Activated T-helper 1 cell treated with anti-CD3 and anti-CD28 coated beads, Interleukin-2, amount 50 U/mL, for 16 hours (primary cell): ENCODE measurements around the gene LRPAP1.
A peak's percentile ranks its signal among the peaks of the same experiment; 100 is the strongest.
"Not testable (repeated sequence)": the region's sequence is repeated elsewhere in the genome, so short reads cannot be mapped to it uniquely, and the experiment has no call there.

Source experiments
- DNase-seq, 2 donors: peaks; one replicate each; pipeline ENCODE4 v3.0.0-alpha.2; 2020; ENCODE audit warnings: low read depth in 1 of 2, low spot score in 1 of 2

LRPAP1 gene, protein sequence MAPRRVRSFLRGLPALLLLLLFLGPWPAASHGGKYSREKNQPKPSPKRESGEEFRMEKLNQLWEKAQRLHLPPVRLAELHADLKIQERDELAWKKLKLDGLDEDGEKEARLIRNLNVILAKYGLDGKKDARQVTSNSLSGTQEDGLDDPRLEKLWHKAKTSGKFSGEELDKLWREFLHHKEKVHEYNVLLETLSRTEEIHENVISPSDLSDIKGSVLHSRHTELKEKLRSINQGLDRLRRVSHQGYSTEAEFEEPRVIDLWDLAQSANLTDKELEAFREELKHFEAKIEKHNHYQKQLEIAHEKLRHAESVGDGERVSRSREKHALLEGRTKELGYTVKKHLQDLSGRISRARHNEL

DNA sequence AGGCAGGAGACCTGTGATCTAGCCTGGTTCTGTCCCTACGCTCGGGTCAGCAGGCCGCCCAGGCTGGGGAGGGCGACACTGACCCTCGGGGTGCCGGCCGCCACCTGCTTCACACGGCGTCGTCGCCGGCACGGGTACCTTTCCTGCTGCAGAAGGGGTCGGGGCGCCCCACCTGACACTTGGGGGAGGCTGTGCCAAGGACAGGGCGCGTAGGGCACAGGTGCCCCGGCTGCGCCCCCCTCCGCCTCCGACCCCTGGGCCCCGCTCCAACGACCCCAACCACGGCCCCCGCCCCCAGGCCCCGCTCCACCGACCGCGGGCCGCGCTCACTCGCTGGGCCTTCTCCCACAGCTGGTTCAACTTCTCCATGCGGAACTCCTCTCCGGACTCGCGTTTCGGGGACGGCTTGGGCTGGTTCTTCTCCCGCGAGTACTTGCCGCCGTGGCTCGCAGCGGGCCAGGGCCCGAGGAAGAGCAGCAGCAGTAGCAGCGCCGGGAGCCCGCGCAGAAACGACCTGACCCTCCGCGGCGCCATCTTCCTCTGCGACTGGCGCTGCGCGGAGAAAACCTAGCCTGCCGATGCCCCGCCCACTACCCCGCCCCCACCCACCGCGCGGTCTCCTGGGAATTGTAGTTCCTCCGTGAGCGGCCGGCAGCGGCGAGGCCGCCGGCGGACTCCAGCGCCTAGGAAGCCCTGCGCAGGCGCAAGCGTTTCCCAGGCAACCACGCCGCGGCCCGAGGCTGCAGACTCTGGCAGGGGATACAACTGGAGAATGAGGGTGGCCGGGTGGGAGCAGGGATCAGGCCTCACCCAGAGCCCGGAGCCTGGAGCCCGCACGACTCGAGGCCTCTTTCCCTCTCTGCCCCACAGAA is at the start of gene LRPAP1:
Gene LRPAP1, minus strand, starts transcription at position 544 of the 872 bp plus-strand sequence. Its CDS starts 10 bp downstream, at position 534.
- peak; percentile 61 to 82 for DNase-seq

DNA sequence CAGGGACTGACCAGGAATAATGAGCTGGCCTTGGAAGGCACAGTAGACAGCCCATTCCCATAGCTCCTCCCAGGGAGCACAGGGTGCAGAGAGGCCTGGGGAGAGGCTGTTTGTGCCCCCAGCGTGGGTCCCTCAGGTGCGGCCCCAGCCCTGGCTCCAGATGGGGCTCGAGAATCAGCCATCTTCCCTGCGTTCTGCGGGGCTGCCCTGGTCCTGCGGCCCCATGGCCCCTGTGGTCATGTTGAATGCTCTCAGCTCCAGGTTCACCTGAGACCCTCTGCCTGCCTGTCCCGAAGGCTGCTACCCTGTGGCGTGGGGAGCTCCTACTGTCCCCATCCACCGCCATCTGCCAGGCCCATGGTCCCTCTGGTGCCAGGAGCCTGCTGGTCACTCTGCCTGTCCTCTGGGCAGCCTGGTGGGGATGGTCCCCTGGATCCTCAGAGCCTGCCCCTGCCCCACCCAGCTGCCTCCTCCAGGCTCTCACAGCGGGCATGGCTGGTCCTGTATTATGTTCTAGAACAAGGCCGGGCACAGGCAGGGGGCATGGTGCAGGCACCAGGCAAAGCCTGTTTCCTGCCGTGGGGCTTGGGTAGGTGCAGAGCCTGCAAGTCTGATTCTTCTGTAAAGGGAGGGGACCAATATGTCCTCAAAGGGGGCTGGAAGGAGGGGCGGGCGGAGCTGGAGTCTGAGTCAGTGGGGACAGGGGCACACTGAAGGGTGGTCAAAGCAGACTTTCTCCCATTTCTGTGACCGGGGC is 49.3 kb upstream of the LRPAP1 start:
- DNase-seq = not testable (repeated sequence)

DNA sequence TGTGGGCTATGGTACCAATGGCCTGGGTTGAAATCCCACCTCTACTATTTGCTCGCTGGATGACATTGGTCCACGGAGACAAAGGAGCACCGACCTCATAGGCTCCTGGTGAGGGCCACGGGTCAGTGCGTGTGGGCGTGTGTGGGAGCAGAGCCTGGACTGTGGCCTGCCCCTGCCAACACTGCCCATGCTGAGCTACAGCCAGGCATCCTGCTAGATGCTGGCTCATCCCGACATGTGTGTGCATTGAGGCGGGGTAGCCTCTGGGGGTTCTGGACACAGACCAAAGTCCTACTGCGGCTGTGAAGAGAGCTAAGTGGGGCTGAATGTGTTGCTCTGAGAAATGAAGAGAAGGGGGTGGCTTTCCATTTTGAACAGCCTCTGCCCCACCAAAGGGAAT is 48.6 kb upstream of the LRPAP1 start:
- not testable (repeated sequence) for DNase-seq

DNA sequence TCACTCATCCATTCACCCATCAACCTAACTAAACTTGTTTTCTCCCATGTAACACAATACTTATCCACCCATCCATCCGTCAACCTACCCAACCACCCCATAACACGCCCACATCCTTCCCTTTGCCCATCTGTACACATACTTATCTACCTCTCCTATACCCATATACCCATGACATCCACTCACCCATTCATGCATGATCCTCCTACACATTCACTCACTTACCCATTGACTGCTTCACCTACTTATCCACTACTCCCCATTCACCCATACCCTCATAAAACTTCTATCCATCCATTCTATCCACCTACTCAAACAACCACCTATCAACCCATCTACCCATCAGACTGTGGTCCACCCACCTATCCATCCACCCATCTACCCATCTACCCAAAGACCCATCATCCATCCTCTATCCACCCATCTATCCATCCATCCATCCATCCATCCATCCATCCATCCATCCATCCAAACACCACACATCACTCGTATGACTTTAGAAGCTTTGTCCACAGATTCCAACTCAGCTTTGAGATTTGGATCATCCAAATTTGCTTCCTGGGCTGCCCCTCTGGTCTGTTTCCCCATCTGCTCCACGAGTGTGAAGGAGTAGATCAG is 46.4 kb upstream of the LRPAP1 start:
- not testable (repeated sequence) for DNase-seq

DNA sequence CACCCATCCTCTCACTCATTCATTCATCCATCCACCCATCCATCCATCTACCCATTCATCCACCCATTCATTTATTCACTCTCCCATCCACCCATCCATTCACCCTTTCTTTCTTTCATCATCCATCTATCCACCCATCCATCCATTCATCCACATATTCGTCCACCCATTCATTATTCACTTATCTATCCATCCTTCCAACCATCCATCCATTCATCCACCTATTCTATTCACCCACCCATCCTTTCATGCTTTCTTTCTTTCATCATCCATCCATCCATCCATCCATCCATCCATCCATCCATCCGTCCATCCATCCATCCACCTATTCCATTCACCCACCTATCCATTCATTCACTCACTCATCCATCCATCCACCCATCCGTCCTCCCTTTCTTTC is 45.8 kb upstream of the LRPAP1 start:
- DNase-seq = not testable (repeated sequence)

DNA sequence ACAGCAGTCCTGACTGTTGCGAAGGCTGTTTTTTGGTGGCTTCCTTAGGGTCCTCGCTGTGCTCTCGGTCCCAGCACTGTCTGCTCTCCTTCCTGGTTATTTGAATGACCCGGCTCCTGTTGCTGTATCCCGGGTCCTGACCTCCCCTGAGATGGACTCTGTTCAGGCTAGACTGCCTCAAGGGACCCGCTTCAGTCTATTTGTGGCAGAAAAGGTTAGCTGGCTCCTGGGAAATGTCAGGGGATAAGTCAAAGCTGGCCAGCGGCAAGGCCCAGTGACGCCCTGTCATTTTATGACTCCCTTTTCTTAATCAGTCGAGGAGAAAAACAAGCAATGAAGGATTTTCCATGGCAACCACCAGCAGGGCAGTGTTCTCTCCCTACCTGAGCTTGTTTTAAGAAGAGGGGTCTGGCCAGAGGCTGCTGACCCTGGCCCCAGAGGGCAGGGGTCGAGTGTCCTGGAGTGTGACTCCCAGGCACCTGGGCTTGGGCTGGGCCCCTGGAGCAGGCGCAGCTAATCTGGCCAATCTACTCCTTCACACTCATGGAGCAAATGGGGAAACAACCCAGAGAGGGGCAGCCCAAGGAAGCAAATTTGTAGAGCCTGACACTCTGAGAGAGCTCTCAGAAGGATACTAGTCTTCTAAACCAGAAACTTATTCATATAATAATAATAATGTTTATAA is 45.1 kb upstream of the LRPAP1 start:
- not testable (repeated sequence) for DNase-seq

DNA sequence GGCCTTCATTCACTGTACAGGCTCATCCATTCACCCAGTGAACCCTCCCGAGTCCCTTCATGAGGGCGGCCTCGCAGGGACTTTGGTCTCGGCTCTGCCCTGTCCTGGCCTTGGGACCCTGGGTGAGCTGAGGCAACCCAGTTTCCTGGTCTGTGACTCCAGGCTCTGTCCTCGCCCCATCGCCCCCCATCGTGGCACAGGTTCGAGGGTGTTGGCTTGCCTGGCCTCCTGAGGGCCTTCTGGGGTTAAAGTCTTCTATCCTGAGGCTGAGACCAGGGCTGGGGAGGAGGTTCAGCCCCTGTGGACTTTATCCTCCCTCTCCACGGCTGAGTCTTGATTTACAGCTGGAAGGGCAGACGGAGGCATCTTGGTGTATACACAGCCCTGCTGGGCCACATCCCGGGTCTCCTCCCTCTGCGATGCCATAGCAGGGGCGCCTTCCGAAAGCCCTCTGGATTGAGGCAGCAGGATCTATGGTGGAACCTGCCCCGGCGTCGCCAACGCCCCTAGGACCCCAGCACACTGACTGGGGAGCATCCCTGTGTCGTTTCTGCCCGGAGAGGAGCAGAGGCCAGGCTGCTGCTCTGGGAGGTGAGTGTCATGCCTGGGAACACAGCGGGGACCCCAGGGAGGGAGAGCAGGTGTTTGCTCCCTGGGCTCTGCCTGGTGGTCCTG is 44.4 kb upstream of the LRPAP1 start:
- not testable (repeated sequence) for DNase-seq

DNA sequence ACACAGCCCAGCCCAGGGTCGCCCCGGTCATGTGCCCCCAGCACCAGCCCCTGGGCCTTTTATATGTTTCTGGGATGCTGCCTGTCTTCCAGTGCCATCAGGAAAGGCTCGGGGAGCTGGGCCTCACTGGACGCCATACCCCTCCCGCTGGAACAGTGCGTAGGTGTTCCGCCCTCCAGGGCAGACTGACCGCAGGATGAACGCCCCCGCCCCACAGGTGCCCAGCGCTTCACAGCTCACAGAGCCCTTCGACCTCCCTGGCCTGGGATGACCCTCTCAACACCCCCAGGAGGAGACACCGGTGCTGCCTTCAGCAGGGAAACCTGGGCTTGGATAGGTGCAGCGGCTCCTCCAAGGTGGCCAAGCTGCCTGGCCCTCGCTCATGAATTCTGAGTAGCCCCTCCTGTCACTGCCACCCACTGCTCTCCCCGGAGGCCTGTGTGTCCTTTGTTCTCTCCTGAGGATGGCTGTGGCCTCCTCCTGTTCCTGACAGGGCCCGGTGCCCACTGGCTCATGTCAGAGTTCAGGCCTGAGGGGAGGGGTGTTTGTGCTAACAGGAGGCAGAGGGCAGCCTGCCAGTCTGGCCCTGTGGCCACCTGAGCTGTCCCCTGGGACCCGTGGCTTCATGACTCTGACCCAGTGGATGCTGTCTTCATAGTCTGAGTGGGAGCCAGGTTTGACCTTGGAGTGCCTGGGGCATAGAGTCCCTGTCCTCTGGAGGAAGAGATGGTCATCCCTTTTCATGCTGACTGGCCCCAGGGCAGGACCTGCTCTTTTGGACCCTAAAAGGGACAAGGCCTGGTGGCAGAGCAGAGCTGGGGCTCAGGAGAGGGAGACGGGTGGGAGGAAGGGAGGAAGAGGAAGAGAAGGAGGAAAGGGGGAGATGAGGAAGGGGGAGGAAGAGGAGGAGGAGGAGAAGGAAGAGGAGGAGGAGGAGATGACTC is 43.5 kb upstream of the LRPAP1 start:
- DNase-seq = not testable (repeated sequence)

DNA sequence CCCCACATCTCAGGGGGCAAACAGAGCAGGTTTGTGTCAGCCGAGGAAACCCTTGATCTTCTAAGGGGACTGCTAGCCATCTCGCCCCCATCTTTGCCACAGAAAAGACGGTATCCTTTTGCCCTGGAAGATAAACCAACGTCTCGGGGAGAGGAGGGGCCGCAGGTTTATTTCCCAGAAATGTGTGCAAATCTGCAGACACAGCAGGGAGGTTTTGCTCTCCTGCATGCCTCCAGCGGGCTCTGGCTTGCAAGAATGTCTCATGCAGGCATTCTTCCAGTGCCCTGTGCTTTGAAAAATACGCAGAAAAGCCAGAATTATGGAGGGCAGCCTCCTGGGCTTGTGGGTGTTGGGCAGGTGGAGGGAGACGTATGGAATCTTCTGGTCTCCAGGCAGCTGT is 42.6 kb upstream of the LRPAP1 start:
- not testable (repeated sequence) for DNase-seq

DNA sequence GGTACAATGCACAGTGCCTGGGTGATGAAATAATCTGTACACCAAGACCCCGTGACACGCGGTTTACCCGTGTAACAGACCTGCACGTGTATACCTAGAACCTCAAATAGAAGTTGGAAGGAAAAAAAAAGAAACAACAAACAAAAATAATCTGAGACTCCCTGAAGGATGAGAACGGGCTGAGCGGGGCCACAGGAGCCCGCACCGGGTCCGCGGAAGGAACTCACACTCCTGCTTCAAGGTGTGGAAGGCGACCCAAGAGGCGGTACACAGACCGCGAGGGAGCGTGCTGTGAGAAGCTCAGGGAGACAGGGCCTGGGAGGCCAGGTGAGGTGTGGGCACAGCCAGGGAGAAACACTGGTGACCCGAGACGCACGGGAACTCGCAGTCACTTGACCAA is 42.1 kb upstream of the LRPAP1 start:
- DNase-seq = not testable (repeated sequence)

DNA sequence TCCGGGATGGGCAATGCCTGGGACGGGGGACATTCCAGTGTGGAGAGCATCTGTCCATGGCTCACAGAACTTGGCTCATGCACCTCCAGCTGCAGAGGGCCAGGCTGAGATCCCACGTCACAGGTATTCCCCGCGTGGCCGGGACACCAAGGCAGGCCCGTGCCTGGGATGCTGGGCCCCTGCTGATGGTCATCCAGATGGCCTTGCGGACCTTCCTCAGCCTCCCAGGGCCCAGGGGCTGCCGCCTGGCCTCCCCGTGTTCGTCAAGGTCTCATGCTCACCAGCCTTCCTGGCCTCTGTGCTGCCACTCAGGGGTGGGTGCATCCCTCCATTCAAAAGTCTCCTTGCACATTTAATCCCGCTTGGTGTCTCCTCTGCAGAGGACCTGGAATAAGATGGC is 40.9 kb upstream of the LRPAP1 start:
- DNase-seq = no peak

DNA sequence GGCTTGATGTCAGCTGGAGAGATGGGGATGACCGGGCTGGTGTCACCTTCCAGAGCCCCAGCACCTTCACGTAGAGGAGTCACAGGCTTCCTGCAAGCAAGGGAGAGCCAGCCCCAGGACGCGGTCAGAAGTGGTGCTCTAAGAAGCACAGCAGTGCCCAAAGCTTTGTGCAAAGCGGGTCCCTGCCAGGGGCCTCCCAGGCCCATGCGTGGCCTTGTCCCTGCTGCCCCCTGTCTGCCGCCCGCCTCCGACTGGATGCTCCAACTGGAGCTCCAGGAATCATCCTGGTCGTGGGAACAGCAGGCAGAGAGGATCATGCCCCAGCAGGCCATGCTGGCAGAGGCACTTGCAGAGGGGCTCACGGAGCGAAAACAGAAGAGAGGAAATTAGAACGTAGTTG is 40.1 kb upstream of the LRPAP1 start:
- no peak for DNase-seq

DNA sequence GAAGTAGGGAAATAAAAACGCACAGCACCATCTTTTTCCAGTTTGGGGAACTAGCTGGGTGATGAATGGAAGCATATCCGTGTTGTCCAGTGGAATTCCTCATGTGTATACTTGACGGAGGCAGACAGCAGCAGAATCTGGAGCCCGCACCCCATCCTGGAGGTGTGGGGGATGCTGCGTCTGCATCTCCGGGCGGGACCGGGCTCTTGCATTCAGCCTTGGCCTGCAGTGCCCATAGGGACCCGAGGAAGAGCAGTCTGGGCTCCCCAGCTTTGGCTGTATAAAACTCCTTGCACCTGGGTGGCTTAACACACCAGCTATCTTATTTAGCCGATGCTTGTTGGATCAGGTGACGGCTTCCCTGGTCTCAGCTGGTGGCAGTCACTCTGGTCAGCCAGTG is 39.7 kb upstream of the LRPAP1 start:
- DNase-seq = no peak

DNA sequence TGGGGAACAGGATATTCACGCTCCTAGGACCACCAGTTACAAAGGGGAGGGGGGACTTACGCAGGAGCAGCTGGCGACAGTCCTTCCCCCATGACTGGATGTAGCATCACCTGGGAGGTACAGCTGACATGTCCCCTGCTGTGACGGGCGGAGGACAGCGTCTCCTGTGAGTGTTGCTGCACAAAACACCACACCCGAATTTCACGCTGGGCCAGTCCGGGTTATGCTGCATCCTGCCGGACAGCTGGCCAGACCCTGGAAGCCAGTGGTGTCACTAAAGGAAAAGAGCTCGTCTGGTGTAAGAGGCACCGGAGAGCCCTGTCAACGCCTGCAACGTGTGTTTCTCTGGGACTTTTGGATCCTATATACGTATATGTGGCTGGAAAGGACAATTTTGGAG is 38.7 kb upstream of the LRPAP1 start:
- not testable (repeated sequence) for DNase-seq

DNA sequence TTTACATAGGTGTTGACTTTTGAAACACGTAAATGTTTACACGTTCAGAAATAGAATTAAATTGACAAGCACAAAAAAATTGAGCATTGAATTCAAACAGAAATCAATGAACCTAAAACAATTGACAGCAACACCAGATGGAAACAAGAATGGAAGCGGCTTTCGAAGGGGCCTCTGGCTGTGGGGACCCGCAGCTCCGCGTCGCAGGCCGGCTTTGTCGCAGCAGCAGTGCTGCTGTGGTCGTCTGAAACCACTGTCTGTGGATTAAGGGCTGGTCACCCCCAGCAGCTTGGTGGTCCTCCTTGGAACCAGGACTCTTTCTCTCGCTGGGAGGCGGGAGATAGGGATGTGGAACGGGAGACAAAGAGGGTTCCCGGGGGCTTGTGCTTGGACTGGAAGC is 37.4 kb upstream of the LRPAP1 start:
- DNase-seq = not testable (repeated sequence)

DNA sequence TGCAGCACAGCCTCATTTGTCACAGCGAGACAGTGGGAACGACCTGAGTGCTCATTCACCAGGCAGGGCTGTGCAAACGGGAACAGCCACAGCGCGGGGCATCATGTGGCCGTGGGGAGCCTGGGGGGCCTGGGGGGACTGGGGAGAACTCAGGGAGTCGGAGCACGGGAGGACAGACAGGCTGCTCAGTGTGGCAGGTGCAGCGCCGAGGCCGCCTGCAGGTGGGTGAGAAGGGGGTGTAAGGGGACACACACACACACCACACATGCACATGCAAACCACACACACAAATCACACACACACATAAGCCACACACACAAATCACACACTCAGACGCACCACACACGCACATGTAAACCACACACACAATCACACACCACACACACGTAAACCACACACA is 34.5 kb upstream of the LRPAP1 start:
- not testable (repeated sequence) for DNase-seq

DNA sequence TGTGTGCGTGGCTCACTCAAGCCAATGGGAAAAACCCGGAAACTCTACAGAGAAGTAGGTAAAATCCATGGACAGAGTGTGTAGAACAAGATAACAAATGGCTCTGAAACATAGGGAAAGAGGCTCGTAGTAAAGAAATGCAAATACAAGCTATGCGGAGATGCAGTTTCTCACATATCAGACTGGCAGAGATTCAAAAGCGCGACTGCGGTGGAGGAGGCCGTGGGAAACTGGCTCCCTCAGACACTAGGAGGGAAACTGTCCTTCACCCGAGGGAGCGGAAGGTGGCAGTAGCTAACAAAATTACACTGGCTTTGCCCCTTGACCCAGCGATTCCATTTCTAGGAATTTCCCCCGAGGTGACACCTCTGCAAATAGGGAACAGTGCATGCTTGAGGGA is 34.1 kb upstream of the LRPAP1 start:
- DNase-seq = not testable (repeated sequence)

DNA sequence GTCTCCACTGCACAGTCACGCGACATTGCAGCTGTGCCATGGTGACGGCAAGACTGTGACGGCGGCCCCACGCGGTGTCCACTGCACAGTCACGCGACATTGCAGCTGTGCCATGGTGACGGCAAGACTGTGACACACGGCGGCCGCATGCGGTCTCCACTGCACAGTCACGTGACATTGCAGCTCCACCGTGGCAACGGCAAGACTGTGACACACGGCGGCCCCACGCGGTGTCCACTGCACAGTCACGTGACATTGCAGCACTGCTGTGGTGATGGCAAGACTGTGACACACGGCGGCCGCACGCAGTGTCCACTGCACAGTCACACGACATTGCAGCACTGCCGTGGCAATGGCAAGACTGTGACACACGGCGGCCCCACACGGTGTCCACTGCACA is 32.7 kb upstream of the LRPAP1 start:
- not testable (repeated sequence) for DNase-seq

DNA sequence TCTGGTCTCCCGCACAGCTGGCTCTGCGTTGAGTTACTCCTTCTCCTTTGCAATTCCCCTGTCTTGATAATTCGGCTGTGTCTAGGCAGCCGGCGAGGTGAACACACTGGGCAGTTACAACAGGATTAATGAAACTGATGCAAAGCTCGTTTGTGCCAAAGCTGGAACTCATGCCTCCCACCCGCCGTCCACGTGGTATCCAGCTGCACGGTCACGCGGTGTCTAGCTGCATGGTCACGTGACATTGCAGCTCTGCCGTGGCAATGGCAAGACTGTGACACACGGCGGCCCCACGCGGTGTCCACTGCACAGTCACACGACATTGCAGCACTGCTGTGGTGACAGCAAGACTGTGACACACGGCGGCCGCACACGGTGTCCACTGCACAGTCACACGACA is 31.2 kb upstream of the LRPAP1 start:
- DNase-seq = no peak
